Tibial artery (tissue), 4 donors: Measurements from ENCODE around the gene SETD3.

ENCODE experiments used
- DNase-seq, 2 donors: peaks; one replicate each; pipeline ENCODE4 v3.0.0-alpha.2; 2019
- H3K27ac ChIP-seq, 2 donors: fragments of 200-600 bp; sonication (generic) in 1 of 2; 1 replicate in 1 of 2; 2 replicates in 1 of 2; pipeline ENCODE4 v1.5.1; 2018 to 2019; ENCODE audit warnings: mild to moderate bottlenecking in 1 of 2
- H3K27me3 ChIP-seq, 2 donors: fragments of 200-600 bp; sonication (generic) in 1 of 2; one replicate each; pipeline versions ENCODE4 v1.5.1 to v1.6.0; 2016 to 2019
- H3K36me3 ChIP-seq, 3 donors: fragments of 200-600 bp; sonication (generic) in 2 of 3; one replicate each; pipeline ENCODE4 v1.5.1; 2016 to 2019; ENCODE audit warnings: mild to moderate bottlenecking in 2 of 3
- H3K4me1 ChIP-seq, 4 donors: fragments of 200-600 bp; sonication (generic) in 2 of 4; 1 replicate in 3 of 4; 2 replicates in 1 of 4; pipeline ENCODE4 v1.5.1; 2016 to 2019
- H3K4me3 ChIP-seq, 2 donors: fragments of 200-600 bp; sonication (generic) in 1 of 2; 1 replicate in 1 of 2; 2 replicates in 1 of 2; pipeline ENCODE4 v1.5.1; 2018 to 2019; ENCODE audit warnings: mild to moderate bottlenecking in 2 of 2
- H3K9me3 ChIP-seq, 3 donors: fragments of 200-600 bp; sonication (generic) in 1 of 3; one replicate each; pipeline ENCODE4 v1.5.1; 2016 to 2019
- CTCF ChIP-seq, 2 experiments: fragments of 200-600 bp in 1 of 2; fragments of 450-650 bp in 1 of 2; IDR thresholded peaks; one replicate each; pipeline ENCODE4 v1.5.1; 2017 to 2019; ENCODE audit warnings: antibody characterized with exemption in 2 of 2, mild to moderate bottlenecking in 1 of 2, moderate library complexity in 1 of 2
- intact Hi-C: fragments of 100-400 bp; cut with DNase I; formaldehyde crosslinking; loops from one replicate; pipeline ENCODE4 v1.15.0; 2023; ENCODE audit warnings: low total_unique reads

Gene SETD3

GRCh38 chr14:99357151-99357915 lies 123.3 kb downstream of the SETD3 start:
- TF ChIP-seq CTCF (IDR thresholded peaks at IDR 0.05) = no peak
- DNase-seq = no peak
- Histone ChIP-seq H3K27ac (no peak overlapping the region), H3K9me3 (peaks cover 0 to 4% (median 0%) of the 10 kb centered on the region in 3 donors), H3K4me3 (no peak overlapping the region), H3K36me3 (no peaks in the 10 kb centered on the region), H3K27me3 (peaks cover 0 to 14% of the 10 kb centered on the region in 2 donors), H3K4me1 (no peaks in the 10 kb centered on the region)
- intact Hi-C loops = no loop called here

GRCh38 chr14:99356031-99356608 lies 124.5 kb downstream of the SETD3 start:
- H3K4me1 ChIP-seq = no peaks in the 10 kb centered on the region
- no peak for DNase-seq
- TF ChIP-seq CTCF (IDR thresholded peaks at IDR 0.05) = no peak
- no peak overlapping the region for H3K27ac ChIP-seq
- no peaks in the 10 kb centered on the region for H3K36me3 ChIP-seq
- H3K27me3 ChIP-seq = peaks cover 0 to 21% of the 10 kb centered on the region in 2 donors
- H3K9me3 ChIP-seq = peaks cover 0 to 4% (median 0%) of the 10 kb centered on the region in 3 donors
- intact Hi-C loops = no loop called here
- no peak overlapping the region for H3K4me3 ChIP-seq

GRCh38 chr14:99354166-99354875 lies 126.3 kb downstream of the SETD3 start:
- DNase-seq = no peak
- peaks cover 0 to 4% (median 0%) of the 10 kb centered on the region in 3 donors for H3K9me3 ChIP-seq
- no peak overlapping the region for H3K4me3 ChIP-seq
- no peak for TF ChIP-seq CTCF (IDR thresholded peaks at IDR 0.05)
- no peaks in the 10 kb centered on the region for H3K36me3 ChIP-seq
- no peak overlapping the region for H3K27ac ChIP-seq
- H3K4me1 ChIP-seq = no peaks in the 10 kb centered on the region
- intact Hi-C loops = no loop called here
- peaks cover 0 to 22% of the 10 kb centered on the region in 2 donors for H3K27me3 ChIP-seq

GRCh38 chr14:99352688-99353280 lies 127.9 kb downstream of the SETD3 start:
- intact Hi-C loops = no loop called here
- Histone ChIP-seq H3K4me1 (no peaks in the 10 kb centered on the region), H3K27ac (no peak overlapping the region), H3K27me3 (peaks cover 0 to 21% of the 10 kb centered on the region in 2 donors), H3K4me3 (no peak overlapping the region), H3K9me3 (peaks cover 0 to 4% (median 0%) of the 10 kb centered on the region in 3 donors), H3K36me3 (no peaks in the 10 kb centered on the region)
- no peak for TF ChIP-seq CTCF (IDR thresholded peaks at IDR 0.05)
- no peak for DNase-seq

GRCh38 chr14:99351166-99352007 lies 129.3 kb downstream of the SETD3 start:
- Histone ChIP-seq H3K27ac (no peak overlapping the region), H3K36me3 (no peaks in the 10 kb centered on the region), H3K4me1 (no peaks in the 10 kb centered on the region), H3K4me3 (no peak overlapping the region), H3K27me3 (peaks cover 0 to 14% of the 10 kb centered on the region in 2 donors), H3K9me3 (peaks cover 0 to 4% (median 0%) of the 10 kb centered on the region in 3 donors)
- intact Hi-C loops = no loop called here
- no peak for TF ChIP-seq CTCF (IDR thresholded peaks at IDR 0.05)
- no peak for DNase-seq
